Loucy (cell line): ENCODE data around the gene PTPRF.

Experiments
- EZH2phosphoT487 ChIP-seq: fragments of 200-600 bp; IDR thresholded peaks from 2 replicates; pipeline ENCODE4 v1.6.1; 2018; ENCODE audit warnings: antibody characterized with exemption, mild to moderate bottlenecking, moderate library complexity, borderline replicate concordance
- TF ChIP-seq, protein P1 (sequence below): fragments of 200-600 bp; sonication (generic); conservative IDR thresholded peaks from 2 replicates; pipeline ENCODE4 v1.5.1; 2014; ENCODE audit warnings: mild to moderate bottlenecking, antibody characterized with exemption, low read length

DNA sequence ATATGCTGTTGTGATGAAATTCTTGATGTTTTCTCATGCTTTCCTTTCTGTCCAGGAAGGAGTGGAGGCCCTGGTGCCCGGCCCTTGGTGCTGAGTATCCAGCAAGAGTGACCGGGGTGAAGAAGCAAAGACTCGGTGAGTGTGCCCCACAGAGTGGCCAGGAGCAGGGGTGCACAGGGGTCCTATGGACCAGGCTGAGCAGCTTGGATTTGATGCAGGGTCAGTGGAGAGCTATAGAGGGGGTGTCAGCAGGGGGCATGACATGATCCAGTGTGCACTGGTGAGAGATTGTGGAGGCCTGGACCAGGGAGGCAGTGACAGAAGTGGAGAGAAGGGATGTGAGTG lies 7.4 kb downstream of the PTPRF start:
- TF ChIP-seq, protein P1, sequence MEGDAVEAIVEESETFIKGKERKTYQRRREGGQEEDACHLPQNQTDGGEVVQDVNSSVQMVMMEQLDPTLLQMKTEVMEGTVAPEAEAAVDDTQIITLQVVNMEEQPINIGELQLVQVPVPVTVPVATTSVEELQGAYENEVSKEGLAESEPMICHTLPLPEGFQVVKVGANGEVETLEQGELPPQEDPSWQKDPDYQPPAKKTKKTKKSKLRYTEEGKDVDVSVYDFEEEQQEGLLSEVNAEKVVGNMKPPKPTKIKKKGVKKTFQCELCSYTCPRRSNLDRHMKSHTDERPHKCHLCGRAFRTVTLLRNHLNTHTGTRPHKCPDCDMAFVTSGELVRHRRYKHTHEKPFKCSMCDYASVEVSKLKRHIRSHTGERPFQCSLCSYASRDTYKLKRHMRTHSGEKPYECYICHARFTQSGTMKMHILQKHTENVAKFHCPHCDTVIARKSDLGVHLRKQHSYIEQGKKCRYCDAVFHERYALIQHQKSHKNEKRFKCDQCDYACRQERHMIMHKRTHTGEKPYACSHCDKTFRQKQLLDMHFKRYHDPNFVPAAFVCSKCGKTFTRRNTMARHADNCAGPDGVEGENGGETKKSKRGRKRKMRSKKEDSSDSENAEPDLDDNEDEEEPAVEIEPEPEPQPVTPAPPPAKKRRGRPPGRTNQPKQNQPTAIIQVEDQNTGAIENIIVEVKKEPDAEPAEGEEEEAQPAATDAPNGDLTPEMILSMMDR = no peak
- TF ChIP-seq EZH2phosphoT487 = no peak
